Neuronal stem cell (in vitro differentiated cells): Measurements from ENCODE around the gene CUL4B.

Source experiments
- DNase-seq: peaks from one replicate; pipeline ENCODE4 v3.0.0-alpha.2; 2013; ENCODE audit warnings: low spot score
- H2AFZ ChIP-seq: one replicate; pipeline ENCODE4 v1.6.1; 2013; ENCODE audit warnings: mild to moderate bottlenecking, low read length, inconsistent platforms
- H2AK5ac ChIP-seq: 2 replicates; pipeline ENCODE4 v1.6.1; 2013; ENCODE audit warnings: low read depth, mild to moderate bottlenecking, inconsistent platforms, low read length, moderate library complexity, mixed read lengths
- H2BK120ac ChIP-seq: 2 replicates; pipeline ENCODE4 v1.6.1; 2013; ENCODE audit warnings: low read depth, mild to moderate bottlenecking, inconsistent platforms, low read length, moderate library complexity, mixed read lengths
- H2BK12ac ChIP-seq: one replicate; pipeline ENCODE4 v1.6.1; 2013; ENCODE audit warnings: low read length, inconsistent platforms
- H2BK15ac ChIP-seq: 2 replicates; pipeline ENCODE4 v1.6.1; 2013; ENCODE audit warnings: mild to moderate bottlenecking, low read length, inconsistent platforms, mixed read lengths
- H2BK5ac ChIP-seq: one replicate; pipeline ENCODE4 v1.6.1; 2013; ENCODE audit warnings: inconsistent platforms, mild to moderate bottlenecking, low read length, moderate library complexity
- H3K14ac ChIP-seq: one replicate; pipeline ENCODE4 v1.6.1; 2013; ENCODE audit warnings: low read length, inconsistent platforms
- H3K18ac ChIP-seq: 2 replicates; pipeline ENCODE4 v1.6.1; 2013; ENCODE audit warnings: low read length, inconsistent platforms
- H3K23ac ChIP-seq: 2 replicates; pipeline ENCODE4 v1.6.1; 2013; ENCODE audit warnings: low read depth, mild to moderate bottlenecking, mixed read lengths, low read length, inconsistent platforms; ENCODE audit not compliant: poor library complexity
- H3K27ac ChIP-seq: replicated peaks from 3 replicates; pipeline ENCODE4 v1.5.1; 2013; ENCODE audit warnings: low read length, inconsistent platforms
- H3K27me3 ChIP-seq, 3 experiments: 2 replicates each; pipeline ENCODE4 v1.6.1; 2013; ENCODE audit warnings: low read length in 3 of 3, mild to moderate bottlenecking in 2 of 3, inconsistent platforms in 1 of 3, low read depth in 1 of 3, mixed read lengths in 1 of 3, moderate library complexity in 1 of 3; ENCODE audit not compliant: control insufficient read depth in 3 of 3, insufficient read depth in 3 of 3
- H3K36me3 ChIP-seq, 2 donors: replicated peaks in 1 of 2; 2 replicates each; pipeline ENCODE4 v1.6.1; 2013; ENCODE audit warnings: low read length in 2 of 2; ENCODE audit not compliant: control insufficient read depth in 2 of 2, insufficient read depth in 2 of 2
- H3K4ac ChIP-seq: 2 replicates; pipeline ENCODE4 v1.6.1; 2013; ENCODE audit warnings: inconsistent platforms, mild to moderate bottlenecking, low read length, moderate library complexity
- H3K4me1 ChIP-seq, 2 donors: 1 replicate in 1 of 2; 2 replicates in 1 of 2; pipeline ENCODE4 v1.6.1; 2013; ENCODE audit warnings: low read length in 2 of 2, low read depth in 1 of 2; ENCODE audit not compliant: control insufficient read depth in 2 of 2, insufficient read depth in 1 of 2
- H3K4me2 ChIP-seq: one replicate; pipeline ENCODE4 v1.6.1; 2013; ENCODE audit warnings: mild to moderate bottlenecking, low read length, inconsistent platforms; ENCODE audit not compliant: insufficient read depth, poor library complexity, severe bottlenecking
- H3K4me3 ChIP-seq, 2 donors: 2 replicates each; pipeline ENCODE4 v1.5.1; 2013; ENCODE audit warnings: low read length in 2 of 2, mild to moderate bottlenecking in 2 of 2, inconsistent platforms in 1 of 2, moderate library complexity in 1 of 2
- H3K79me1 ChIP-seq: one replicate; pipeline ENCODE4 v1.6.1; 2013; ENCODE audit warnings: low read depth, mild to moderate bottlenecking, inconsistent platforms, low read length, moderate library complexity
- H3K9ac ChIP-seq: one replicate; pipeline ENCODE4 v1.6.1; 2013; ENCODE audit warnings: mild to moderate bottlenecking, low read depth, low read length, inconsistent platforms; ENCODE audit not compliant: poor library complexity
- H3K9me3 ChIP-seq, 2 donors: replicated peaks in 1 of 2; 2 replicates each; pipeline versions ENCODE3 to v1.6.1; 2013; ENCODE audit warnings: low read length in 2 of 2, mild to moderate bottlenecking in 2 of 2, inconsistent platforms in 1 of 2, low read depth in 1 of 2, mixed read lengths in 1 of 2, moderate library complexity in 1 of 2; ENCODE audit not compliant: control insufficient read depth in 2 of 2, insufficient read depth in 1 of 2
- H4K8ac ChIP-seq: one replicate; pipeline ENCODE4 v1.6.1; 2013; ENCODE audit warnings: low read depth, mild to moderate bottlenecking, inconsistent platforms, low read length, moderate library complexity
- H4K91ac ChIP-seq: one replicate; pipeline ENCODE4 v1.6.1; 2013; ENCODE audit warnings: low read length, low read depth, mild to moderate bottlenecking, inconsistent platforms; ENCODE audit not compliant: poor library complexity
- WGBS, 2 donors: extraction: QIAGEN DNeasy Blood & Tissue Kit; methylation state at CpG; one replicate each; pipeline ENCODE4 v1.1.7; 2013; ENCODE audit warnings: missing lambda C conversion rate in 2 of 2, mixed read lengths in 1 of 2; ENCODE audit not compliant: insufficient read length in 2 of 2, insufficient replicate concordance in 1 of 2; ENCODE audit errors: extremely low coverage in 2 of 2; 5-methylcytosine and 5-hydroxymethylcytosine counted together

CUL4B gene

GRCh38 chrX:120568035-120568434 lies 7.3 kb upstream of the CUL4B start:
- Histone ChIP-seq H3K36me3 (no peaks in the 10 kb centered on the region), H3K18ac (no peak overlapping the region), H3K4me1 (no peaks in the 10 kb centered on the region), H3K9ac (no peak overlapping the region), H3K4ac (no peak overlapping the region), H4K8ac (no peak overlapping the region), H3K79me1 (no peaks in the 10 kb centered on the region), H3K9me3 (no peaks in the 10 kb centered on the region), H3K4me2 (no peak overlapping the region), H2BK120ac (no peak overlapping the region), H2AFZ (no peak overlapping the region), H3K14ac (no peak overlapping the region), H2BK15ac (no peak overlapping the region), H3K23ac (no peak overlapping the region), H3K4me3 (no peak overlapping the region), H2BK12ac (no peak overlapping the region), H4K91ac (no peak overlapping the region), H2BK5ac (no peak overlapping the region), H2AK5ac (no peak overlapping the region), H3K27ac (no peak overlapping the region), H3K27me3 (no peaks in the 10 kb centered on the region)
- DNase-seq = no peak

GRCh38 chrX:120566817-120567216 lies 6.1 kb upstream of the CUL4B start:
- Histone ChIP-seq H4K8ac (no peak overlapping the region), H2BK15ac (no peak overlapping the region), H3K4me2 (no peak overlapping the region), H3K79me1 (no peaks in the 10 kb centered on the region), H2AK5ac (no peak overlapping the region), H3K4ac (no peak overlapping the region), H3K18ac (no peak overlapping the region), H3K9me3 (no peaks in the 10 kb centered on the region), H2AFZ (no peak overlapping the region), H2BK120ac (no peak overlapping the region), H2BK12ac (no peak overlapping the region), H3K23ac (no peak overlapping the region), H3K27me3 (no peaks in the 10 kb centered on the region), H2BK5ac (no peak overlapping the region), H3K9ac (no peak overlapping the region), H3K4me1 (peaks cover 0 to 3% of the 10 kb centered on the region in 2 donors), H3K4me3 (no peak overlapping the region), H3K14ac (no peak overlapping the region), H4K91ac (no peak overlapping the region), H3K36me3 (no peaks in the 10 kb centered on the region), H3K27ac (no peak overlapping the region)
- WGBS, 2 donors = no CpG with 5 or more reads among the region's 3 CpGs
- DNase-seq = no peak

GRCh38 chrX:120564925-120565324 lies 4.2 kb upstream of the CUL4B start:
- H3K79me1 ChIP-seq = no peaks in the 10 kb centered on the region
- H3K4me2 ChIP-seq = no peak overlapping the region
- H3K9ac ChIP-seq = no peak overlapping the region
- no peak overlapping the region for H2AFZ ChIP-seq
- no peak overlapping the region for H3K4ac ChIP-seq
- no peak overlapping the region for H3K4me3 ChIP-seq
- H2BK15ac ChIP-seq = no peak overlapping the region
- no peaks in the 10 kb centered on the region for H3K36me3 ChIP-seq
- H2BK5ac ChIP-seq = no peak overlapping the region
- no peak overlapping the region for H2BK12ac ChIP-seq
- H3K4me1 ChIP-seq = peaks cover 0 to 3% of the 10 kb centered on the region in 2 donors
- no peak overlapping the region for H4K8ac ChIP-seq
- no peaks in the 10 kb centered on the region for H3K9me3 ChIP-seq
- H4K91ac ChIP-seq = no peak overlapping the region
- H3K18ac ChIP-seq = no peak overlapping the region
- no peak for DNase-seq
- whole genome bisulfite sequencing, 2 donors = no CpG with 5 or more reads among the region's 1 CpG
- no peaks in the 10 kb centered on the region for H3K27me3 ChIP-seq
- H2BK120ac ChIP-seq = no peak overlapping the region
- H3K14ac ChIP-seq = no peak overlapping the region
- H3K27ac ChIP-seq = no peak overlapping the region
- H2AK5ac ChIP-seq = no peak overlapping the region
- H3K23ac ChIP-seq = no peak overlapping the region

- peaks cover 0 to 7% of the 10 kb centered on the region in 2 donors for H3K4me1 ChIP-seq
- H3K18ac ChIP-seq = no peak overlapping the region
- no peak overlapping the region for H3K14ac ChIP-seq
- H2BK5ac ChIP-seq = no peak overlapping the region
- no peaks in the 10 kb centered on the region for H3K9me3 ChIP-seq
- H3K27ac ChIP-seq = no peak overlapping the region
- no peak overlapping the region for H4K91ac ChIP-seq
- H2AFZ ChIP-seq = no peak overlapping the region
- H3K79me1 ChIP-seq = no peaks in the 10 kb centered on the region
- no peak overlapping the region for H3K4me2 ChIP-seq
- H3K9ac ChIP-seq = no peak overlapping the region
- no peak overlapping the region for H2BK12ac ChIP-seq
- H3K27me3 ChIP-seq = no peaks in the 10 kb centered on the region
- no peak overlapping the region for H3K4me3 ChIP-seq
- peaks cover 0 to 5% of the 10 kb centered on the region in 2 donors for H3K36me3 ChIP-seq
- no peak overlapping the region for H2AK5ac ChIP-seq
- no peak overlapping the region for H2BK15ac ChIP-seq
- no CpG with 5 or more reads among the region's 2 CpGs for WGBS, 2 donors
- no peak overlapping the region for H3K4ac ChIP-seq
- H3K23ac ChIP-seq = no peak overlapping the region
- DNase-seq = no peak
- H4K8ac ChIP-seq = no peak overlapping the region
- H2BK120ac ChIP-seq = no peak overlapping the region
These were observed 1.8 kb upstream of the CUL4B start for GRCh38 chrX:120562569-120562926.
